ENCODE measurements around the gene TBX19.

- TF ChIP-seq POLR2AphosphoS5 (IDR thresholded peaks at IDR 0.05) (no peak), CTCF (IDR thresholded peaks at IDR 0.05) (no peak), POLR2A (IDR thresholded peaks at IDR 0.05) (no peak)
Measured at GRCh38 chr1:168259567-168259966, 21.1 kb upstream of the TBX19 start.
